ENCODE results near the gene GMPPB. TPM values are rescaled to one million over a fixed set of nuclear protein-coding genes. Genes with fewer than 3 reads are reported as not detected.

The GMPPB gene
- total RNA-seq, 1 experiment from 2014 or later: 88.1 TPM

GRCh38 chr3:49703956-49704355 lies 19.8 kb downstream of the GMPPB start:
- DNase-seq (ENCODE audit: unreplicated experiment): no peak
- Mint-ChIP-seq H3K36me3 (ENCODE audit: insufficient read depth, unreplicated experiment) (no peaks in the 10 kb centered on the region), H3K9me3 (ENCODE audit: unreplicated experiment) (no peaks in the 10 kb centered on the region), H3K27me3 (ENCODE audit: insufficient read depth, unreplicated experiment) (no peaks in the 10 kb centered on the region), H3K27ac (ENCODE audit: low read depth, unreplicated experiment) (no peak overlapping the region), H3K4me1 (ENCODE audit: insufficient read depth, unreplicated experiment) (peaks cover 14% of the 10 kb centered on the region), H3K4me3 (ENCODE audit: unreplicated experiment) (no peak overlapping the region)
- ChIA-PET POLR2A (no interaction called here), CTCF (interaction anchor here (0.6 to 1.1 kb wide), 6 partner anchors 8 to 202 kb away, joined by 3 to 5 read pairs (median 3); no protein-coding TSS in a partner anchor)
- BruUV-seq (replicated peaks): no TSS peak
- TF ChIP-seq CTCF (IDR thresholded peaks at IDR 0.05; ENCODE audit: unreplicated experiment): no peak
- intact Hi-C loops (cut with micrococcal nuclease): loop anchor here (1.0 kb wide), 2 partner anchors 135 to 202 kb away; no protein-coding TSS in a partner anchor

DNA sequence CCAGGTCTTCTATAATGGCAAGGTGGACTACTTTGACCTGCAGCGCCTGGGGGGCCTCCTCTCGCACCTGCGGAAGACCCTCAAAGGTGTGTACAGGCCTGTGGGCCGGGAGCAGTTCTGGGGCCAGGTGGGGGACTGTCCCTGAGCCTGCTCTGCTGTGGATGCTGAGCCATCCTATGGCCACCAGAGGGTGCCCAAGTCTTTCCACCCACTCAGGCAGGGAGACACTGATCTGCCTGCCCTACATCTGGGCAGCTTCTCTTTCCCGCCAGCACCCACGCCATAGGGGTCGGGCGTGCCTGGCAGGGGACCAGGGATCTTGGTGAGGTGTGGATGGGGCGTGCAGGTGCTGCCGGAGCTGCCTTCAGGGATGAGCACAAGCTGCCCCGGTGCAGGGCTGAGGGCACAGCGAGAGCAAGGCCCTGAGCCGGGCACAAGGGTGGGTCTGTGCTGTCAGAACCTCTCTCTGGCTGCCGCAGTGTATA lies 20.3 kb downstream of the GMPPB start:
- no peak overlapping the region for H3K27ac Mint-ChIP-seq (ENCODE audit: low read depth, unreplicated experiment)
- CTCF ChIA-PET: interaction anchor here (0.6 to 1.1 kb wide), 6 partner anchors 8 to 203 kb away, joined by 3 to 5 read pairs (median 3); no protein-coding TSS in a partner anchor
- DNase-seq (ENCODE audit: unreplicated experiment): peak; percentile 79

GRCh38 chr3:49702672-49703071 lies 21.1 kb downstream of the GMPPB start:
- H3K9me3 Mint-ChIP-seq (ENCODE audit: unreplicated experiment): no peaks in the 10 kb centered on the region
- H3K36me3 Mint-ChIP-seq (ENCODE audit: insufficient read depth, unreplicated experiment): no peaks in the 10 kb centered on the region
- intact Hi-C loops (cut with micrococcal nuclease): loop anchor here (1.0 kb wide), 2 partner anchors 137 to 204 kb away; no protein-coding TSS in a partner anchor
- H3K27me3 Mint-ChIP-seq (ENCODE audit: insufficient read depth, unreplicated experiment): no peaks in the 10 kb centered on the region
- DNase-seq (ENCODE audit: unreplicated experiment): no peak
- CTCF ChIA-PET: interaction anchor here (0.6 to 2.4 kb wide), 4 partner anchors 10 to 188 kb away, joined by 3 to 15 read pairs (median 4); no protein-coding TSS in a partner anchor
- peaks cover 11% of the 10 kb centered on the region for H3K4me1 Mint-ChIP-seq (ENCODE audit: insufficient read depth, unreplicated experiment)
- TF ChIP-seq CTCF (IDR thresholded peaks at IDR 0.05; ENCODE audit: unreplicated experiment): no peak
- POLR2A ChIA-PET: interaction anchor here (0.6 kb wide), 1 partner anchor 12 kb away, joined by 3 read pairs; no protein-coding TSS in a partner anchor
- BruUV-seq (replicated peaks): no TSS peak
- no peak overlapping the region for H3K27ac Mint-ChIP-seq (ENCODE audit: low read depth, unreplicated experiment)
- H3K4me3 Mint-ChIP-seq (ENCODE audit: unreplicated experiment): no peak overlapping the region

More for the DNA sequence above, 20.3 kb downstream of the GMPPB start:
- Mint-ChIP-seq H3K27me3 (ENCODE audit: insufficient read depth, unreplicated experiment) (no peaks in the 10 kb centered on the region), H3K36me3 (ENCODE audit: insufficient read depth, unreplicated experiment) (no peaks in the 10 kb centered on the region), H3K9me3 (ENCODE audit: unreplicated experiment) (no peaks in the 10 kb centered on the region), H3K4me3 (ENCODE audit: unreplicated experiment) (no peak overlapping the region), H3K4me1 (ENCODE audit: insufficient read depth, unreplicated experiment) (peaks cover 14% of the 10 kb centered on the region)
- peak; percentile 90 for TF ChIP-seq CTCF (IDR thresholded peaks at IDR 0.05; ENCODE audit: unreplicated experiment)
- no TSS peak for BruUV-seq (replicated peaks)
- intact Hi-C loops (cut with micrococcal nuclease): loop anchor here (1.0 kb wide), 2 partner anchors 136 to 203 kb away; no protein-coding TSS in a partner anchor
- POLR2A ChIA-PET: no interaction called here

DNA sequence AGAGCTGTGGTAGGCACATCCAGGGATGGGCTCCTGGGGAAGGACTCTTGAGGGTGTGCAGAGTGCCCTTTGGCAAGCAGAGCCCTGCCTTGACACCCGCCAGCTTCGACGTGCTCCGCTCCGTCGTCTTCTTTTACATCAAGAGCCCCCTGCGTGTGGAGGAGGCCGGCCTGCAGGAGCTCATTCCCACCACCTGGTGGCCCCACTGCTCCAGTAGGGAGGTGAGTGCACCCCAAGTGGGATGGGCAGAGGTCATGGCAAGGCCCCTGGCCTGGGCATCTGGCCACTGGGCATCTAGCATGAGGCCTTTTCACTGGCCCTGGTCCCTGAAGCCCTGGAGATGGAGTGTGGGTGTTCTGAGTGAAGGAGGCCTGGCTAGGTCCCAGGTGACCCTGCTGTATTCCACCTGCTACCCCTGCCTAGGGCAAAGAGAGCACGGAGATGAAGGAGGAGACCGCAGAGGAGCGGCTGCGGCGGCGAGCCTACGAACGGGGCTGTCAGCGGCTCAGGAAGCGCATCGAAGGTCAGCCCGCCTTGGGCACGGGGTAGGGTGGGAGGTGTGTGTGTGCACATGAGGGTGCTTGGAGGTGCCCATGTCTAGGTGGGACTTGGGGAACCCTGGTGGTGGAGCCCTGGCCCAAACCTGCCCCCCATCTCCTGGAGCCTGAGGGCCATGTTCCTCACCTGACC lies 22.2 kb downstream of the GMPPB start:
- ChIA-PET POLR2A (interaction anchor here (1.8 kb wide), 1 partner anchor 22 kb away, joined by 4 read pairs; the partner anchor contains the start of gene GMPPB), CTCF (interaction anchor here (0.6 to 2.4 kb wide), 15 partner anchors 9 to 732 kb away, joined by 3 to 15 read pairs (median 3); partner anchors contain the start of gene IP6K1)
- Mint-ChIP-seq H3K36me3 (ENCODE audit: insufficient read depth, unreplicated experiment) (peaks cover 4% of the 10 kb centered on the region), H3K27me3 (ENCODE audit: insufficient read depth, unreplicated experiment) (no peaks in the 10 kb centered on the region), H3K4me3 (ENCODE audit: unreplicated experiment) (no peak overlapping the region), H3K4me1 (ENCODE audit: insufficient read depth, unreplicated experiment) (no peaks in the 10 kb centered on the region), H3K9me3 (ENCODE audit: unreplicated experiment) (no peaks in the 10 kb centered on the region), H3K27ac (ENCODE audit: low read depth, unreplicated experiment) (no peak overlapping the region)
- no peak for DNase-seq (ENCODE audit: unreplicated experiment)
- intact Hi-C loops (cut with micrococcal nuclease): no loop called here
- TF ChIP-seq CTCF (IDR thresholded peaks at IDR 0.05; ENCODE audit: unreplicated experiment): no peak
- BruUV-seq (replicated peaks): no TSS peak

Measured in MCF 10A (cell line).